HG03139 (cell line): Measurements from ENCODE around the gene ESPN.

ENCODE experiments used
- ATAC-seq: cut with Tn5 transposase; IDR thresholded peaks from one replicate; pipeline ENCODE4 v1.9.1; 2021; ENCODE audit not compliant: unreplicated experiment

Gene ESPN

DNA sequence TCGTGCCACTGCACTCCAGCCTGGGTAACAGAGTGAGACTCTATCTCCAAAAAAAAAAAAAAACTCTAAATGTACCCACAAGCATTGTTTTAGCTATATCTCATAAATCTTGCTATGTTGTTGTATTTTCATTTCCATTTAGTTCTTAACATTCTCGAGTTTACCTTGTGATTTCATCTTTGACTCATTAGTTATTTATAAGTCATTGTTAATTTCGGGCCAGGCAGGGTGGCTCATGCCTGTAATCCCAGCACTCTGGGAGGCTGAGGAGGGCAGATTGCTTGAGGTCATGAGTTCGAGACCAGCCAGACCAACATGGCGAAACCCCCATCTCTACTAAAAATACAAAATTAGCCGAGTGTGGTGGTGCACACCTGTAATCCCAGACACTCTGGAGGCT, 16.6 kb upstream of the ESPN start:
- no peak for ATAC-seq

DNA sequence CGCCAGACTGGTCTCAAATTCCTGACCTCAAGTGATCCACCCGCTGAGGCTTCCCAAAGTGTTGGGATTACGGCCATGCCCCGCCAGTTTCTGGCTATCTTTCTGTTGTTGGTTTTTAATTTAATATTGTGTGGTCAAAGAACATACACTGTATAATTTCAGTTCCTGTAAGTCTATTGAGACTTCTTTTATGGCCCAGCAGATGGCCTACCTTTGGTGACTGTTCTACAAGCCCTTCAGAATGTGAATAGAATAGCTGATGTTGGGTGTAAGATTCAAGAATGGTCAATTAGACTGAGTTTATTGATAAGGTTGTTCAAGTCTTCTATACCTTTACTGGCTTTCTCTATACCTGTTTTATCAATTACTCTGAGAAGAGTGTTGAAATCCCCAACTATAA, 15.5 kb upstream of the ESPN start:
- ATAC-seq = no peak

DNA sequence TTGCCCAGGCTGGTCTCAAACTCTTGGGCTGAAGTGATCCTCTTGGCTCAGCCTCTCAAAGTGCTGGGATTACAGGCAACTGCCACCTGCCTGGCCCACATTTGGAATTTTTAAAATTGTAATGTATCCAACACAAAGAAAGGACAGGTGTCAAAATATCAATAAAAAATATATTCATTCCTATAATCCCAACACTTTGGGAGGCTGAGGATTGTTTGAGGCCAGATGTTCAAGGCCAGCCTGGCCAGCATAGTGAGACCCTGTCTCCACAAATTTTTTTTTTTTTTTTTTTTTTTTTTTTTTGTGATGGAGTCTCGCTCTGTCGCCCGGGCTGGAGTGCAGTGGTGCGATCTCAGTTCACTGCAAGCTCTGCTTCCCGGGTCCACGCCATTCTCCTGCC, 14.8 kb upstream of the ESPN start:
- ATAC-seq = no peak

DNA sequence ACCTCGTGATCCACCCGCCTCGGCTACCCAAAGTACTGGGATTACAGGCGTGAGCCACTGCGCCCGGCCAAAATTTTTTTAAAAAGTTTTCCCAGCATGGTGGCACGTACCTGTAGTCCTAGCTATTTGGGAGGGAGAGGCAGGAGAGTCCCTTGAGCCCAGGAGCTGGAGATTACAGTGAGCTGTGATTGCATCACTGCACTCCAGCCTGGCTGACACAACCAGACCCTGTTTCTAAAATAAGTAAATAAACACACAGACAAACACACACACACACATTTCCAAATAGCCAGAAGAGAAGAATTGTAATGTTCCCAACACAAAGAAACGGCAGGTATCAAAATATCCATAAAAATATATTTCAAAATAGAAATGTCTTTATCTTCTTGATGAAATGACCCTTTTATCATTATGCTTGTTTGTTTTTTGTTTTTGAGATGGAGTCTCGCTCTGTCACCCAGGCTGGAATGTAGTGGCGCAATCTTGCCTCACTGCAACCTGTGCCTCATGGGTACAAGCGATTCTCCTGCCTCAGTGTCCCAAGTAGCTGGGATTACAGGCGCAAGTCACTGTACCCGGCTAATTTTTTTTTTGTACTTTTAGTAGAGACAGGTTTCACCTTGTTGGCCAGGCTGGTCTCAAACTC, 14.2 kb upstream of the ESPN start:
- ATAC-seq = no peak

DNA sequence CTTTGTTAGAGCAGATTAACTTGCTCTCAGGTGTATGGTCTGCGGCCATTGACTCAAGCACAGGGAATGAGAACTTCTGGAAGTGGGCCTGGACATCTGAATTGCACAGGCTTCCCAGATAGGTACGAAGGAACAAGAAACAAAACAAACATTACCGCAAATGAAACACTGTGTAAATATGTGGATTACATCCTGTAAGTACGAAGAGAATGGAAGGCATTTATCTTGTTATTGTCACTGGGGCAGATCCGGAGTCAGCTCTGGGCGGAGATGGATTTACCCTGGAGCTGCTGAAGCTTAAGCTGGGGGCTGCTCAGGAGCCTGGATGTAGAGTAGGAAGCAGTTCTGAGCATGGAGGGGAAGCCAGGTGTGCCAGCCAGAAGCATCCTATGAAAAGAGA, 11.7 kb upstream of the ESPN start:
- ATAC-seq = no peak

DNA sequence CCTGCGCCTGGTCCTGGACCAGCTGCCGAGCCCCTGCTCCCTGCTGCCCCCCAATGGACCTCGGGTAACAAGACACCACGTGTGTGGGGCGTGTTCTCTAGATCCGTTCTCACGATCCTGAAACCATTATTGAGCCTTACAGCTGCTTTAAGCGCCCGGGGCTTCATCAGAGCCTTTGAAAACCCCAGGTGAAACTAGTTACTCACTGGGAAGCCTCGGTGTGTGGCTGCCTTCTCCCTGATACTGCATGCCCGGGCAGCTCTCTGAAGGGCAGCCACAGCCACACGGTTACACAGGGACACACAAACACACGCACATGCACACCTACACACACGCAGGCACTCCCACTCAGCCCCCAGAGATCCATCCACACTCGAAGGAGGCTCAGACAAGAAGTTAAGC, 10.1 kb upstream of the ESPN start:
- no peak for ATAC-seq

DNA sequence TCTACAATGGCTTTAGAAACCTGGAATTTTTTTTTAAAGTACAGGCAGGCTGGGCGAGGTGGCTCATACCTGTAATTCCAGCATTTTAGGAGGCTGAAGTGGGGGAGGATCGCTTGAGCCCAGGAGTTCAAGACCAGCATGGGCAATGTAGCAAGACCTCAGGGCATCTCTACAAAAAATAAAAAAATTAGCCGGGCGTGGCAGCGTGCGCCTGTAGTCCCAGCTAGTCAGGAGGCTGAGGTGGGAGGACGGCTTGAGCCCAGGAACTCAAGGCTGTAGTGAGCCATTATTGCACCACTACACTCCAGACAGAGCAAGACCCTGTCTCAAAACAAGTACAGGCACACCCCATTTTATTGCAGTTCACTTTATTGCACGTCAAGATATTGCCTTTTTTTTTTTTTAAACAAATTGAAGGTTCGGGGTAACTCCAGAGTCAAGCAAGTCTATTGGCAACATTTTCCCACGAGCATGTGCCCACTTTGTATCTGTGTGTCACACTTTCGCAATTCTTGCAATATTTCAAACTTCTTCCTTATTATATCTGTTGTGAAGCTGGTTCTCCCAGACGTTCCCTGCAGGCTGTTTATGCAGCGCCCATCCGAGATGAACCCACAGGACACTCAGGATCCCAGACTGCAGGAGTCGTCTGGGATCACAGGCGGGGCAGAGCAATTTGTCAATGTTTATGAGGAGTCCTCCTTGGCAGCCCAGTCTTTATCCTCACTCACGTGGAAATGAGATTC, 9.5 kb upstream of the ESPN start:
- ATAC-seq = no peak

DNA sequence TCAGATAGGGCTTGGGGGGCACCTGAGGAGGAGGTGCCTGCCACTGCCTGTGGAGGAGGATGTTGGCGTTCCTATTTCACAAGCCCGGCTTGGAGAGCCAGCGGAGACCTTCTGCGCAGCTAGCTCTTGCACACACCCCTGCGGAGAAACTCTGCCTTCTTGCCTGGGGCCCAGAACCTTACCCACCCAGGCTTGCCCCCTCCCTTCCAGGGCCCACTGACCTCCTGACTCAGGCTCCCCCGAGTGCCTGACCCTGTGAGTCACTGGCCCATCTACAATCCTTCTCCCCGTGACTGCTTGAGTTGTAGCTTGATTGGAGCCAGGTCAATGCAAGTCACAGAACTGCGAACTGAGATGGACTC, 8.3 kb upstream of the ESPN start:
- no peak for ATAC-seq

DNA sequence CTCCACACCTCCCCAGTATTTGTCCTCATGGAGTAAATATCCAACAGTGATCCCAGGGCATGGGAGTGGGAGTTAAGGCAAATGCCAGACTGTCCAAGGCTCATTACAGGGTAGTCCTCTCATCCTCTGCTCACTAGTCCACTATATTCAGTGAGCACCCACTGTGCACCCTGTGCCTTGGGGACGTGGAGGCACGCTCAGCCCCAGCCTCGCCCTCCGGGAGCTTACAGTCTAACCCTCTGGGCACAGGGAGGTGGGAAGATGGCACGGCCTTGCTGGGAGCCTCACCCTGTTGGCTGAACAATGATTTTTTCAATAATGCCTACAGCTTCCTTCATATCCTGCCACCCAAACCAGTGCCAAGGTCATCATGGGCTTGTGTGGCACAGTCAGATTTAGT, 7.7 kb upstream of the ESPN start:
- no peak for ATAC-seq

DNA sequence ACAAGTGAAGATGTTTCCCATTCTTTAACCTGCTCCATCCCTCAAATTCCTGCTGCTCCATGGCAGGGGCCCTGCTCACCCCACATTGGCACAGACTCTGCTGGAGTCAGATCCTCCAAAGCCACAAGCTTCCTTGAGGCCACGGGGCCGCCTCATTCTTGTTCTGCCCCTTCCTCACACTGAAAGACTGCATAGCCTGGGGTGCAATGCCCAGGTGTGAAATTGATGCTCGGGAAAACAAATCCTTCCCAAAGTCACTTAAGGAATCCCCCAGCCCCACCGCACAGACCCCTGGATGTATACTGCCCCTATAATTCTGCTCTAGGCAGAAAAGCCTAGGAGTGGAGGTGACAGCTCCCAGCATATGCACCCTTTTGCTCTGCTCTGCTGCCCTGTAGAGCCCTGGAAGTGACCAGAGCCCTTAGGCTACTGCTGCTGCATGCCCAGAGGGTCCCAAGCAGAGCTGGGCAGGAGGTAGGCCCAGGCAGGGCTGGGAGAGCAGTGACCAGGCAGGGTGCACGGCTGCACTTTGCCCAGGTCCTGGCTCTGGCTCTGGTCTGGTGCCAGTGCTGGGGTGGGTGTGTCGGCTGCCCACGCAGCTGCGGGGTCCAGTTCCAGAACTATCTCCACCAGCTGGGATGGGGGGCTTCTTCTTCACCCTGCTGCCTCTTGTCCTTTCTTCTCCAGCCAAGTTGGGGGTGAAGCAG, 6.5 kb upstream of the ESPN start:
- no peak for ATAC-seq

DNA sequence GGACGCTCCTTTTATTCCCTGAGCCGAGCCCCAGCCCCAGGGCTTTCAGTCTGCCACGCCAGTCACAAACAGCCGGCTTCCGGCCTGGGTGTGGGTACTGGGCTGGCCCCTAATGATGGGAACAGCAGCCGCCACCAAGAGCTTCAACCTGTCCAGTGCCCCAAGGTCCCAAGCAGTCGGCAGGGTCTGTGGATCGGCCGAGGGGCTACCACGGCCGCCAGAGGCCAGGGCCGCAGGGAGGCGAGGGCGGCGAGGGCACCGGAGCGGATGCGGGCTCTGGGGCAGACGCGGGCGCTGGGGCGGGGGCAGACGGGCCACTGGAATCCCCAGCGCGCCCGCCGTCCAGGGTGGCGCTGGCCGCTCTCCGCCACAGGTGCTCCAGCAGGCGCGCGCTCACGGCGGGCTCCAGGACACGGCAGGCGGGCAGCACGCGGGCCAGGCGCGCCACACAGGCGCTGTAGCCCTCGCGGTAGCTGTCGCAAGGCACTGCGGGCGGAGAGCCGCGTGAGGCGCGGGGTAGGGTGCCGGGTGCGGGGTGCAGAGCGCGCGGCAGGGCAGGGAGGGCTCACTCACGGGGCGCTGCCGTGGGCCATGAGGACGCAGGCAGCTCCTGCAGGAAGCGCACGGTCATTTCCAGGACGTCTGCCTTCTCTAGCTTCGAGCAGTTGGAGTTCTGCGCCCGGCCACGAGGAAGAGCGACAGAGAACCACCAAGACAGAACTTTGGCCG, 5.7 kb upstream of the ESPN start:
- no peak for ATAC-seq

DNA sequence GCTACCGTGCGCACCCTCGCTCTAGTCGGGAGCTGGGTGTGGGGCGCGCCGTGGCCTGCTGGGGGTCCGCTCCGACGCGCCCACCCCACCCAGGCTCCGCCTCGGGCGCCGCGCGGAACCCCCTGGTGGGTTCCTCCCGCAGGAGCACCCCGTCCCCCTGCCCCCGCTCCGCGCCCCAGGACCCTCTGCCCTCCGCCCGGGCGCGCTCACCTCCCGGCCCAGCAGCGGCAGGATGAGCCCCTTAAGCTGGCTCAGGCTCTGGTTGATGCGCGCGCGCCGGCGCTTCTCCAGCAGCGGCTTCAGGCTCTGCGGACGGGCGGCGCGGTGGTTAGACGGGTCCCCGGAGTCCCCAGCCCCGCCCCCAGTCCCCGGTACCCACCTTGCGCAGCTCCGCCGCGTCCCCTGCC, 5.2 kb upstream of the ESPN start:
- no peak for ATAC-seq

DNA sequence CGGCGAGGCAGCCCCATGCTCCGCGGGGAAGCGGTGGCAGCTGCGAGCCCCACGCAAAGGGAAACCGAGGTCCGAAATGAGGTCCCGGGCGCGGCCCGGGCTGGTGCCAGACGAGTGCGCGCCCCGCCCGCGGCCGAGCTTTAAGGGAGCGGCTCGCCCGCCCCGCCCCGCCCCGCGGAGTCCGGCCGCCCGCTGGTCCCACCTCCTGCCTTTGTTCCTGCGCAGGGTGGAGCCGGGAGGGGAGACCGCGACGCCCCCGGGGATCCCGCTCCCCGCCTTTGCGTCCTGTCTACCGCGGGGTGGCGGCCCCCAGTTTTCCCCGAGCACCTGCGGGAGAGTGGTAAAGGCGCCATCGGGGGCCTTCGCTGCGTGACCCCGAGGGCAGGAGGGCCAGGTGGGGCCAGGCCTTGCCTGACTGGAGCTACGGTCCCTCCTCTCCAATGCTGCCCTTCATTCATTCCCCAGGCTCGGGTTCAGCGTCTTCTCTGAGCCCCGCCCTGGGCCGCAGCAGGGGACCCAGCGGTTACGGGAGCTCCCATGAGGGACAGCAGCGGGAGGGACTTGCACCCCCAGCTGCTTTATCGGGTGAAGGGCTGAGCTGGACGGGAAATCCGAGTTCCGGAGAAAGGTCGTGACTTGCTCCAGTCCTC, 4.6 kb upstream of the ESPN start, which contains the start of gene HES2:
Gene HES2, minus strand, starts transcription at position 116 of the 650 bp plus-strand sequence. Its CDS starts 99 bp downstream, at position 17.
- no peak for ATAC-seq

DNA sequence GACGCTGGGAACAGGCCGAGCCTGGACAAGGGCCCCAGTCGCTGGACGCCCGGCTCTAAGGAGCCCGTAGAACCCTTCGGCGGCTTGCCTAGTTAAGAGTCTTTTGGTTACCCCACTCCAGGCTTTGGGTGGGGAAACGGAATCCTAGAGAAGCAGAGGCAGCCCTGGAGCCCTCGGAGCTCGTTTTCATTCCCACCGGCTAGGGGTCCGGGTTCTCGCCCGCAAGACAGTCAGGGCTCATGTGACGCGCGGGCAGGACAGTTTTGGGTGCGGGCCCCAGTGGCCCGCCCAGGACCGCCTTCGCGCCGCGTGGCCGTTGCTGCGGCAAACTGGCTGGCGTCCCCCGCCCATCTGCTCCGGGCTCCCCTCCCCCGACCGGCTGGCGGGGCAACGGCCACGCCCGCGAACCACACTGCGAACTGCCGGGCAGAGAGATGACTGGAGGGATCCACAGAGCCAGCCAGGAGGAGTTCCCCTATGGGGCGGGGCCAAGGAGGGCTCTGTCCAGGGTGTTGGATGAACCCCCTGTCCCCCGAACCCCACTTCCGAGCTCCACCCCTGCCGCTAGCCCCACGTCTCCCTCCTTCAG, 4.0 kb upstream of the ESPN start:
- no peak for ATAC-seq

DNA sequence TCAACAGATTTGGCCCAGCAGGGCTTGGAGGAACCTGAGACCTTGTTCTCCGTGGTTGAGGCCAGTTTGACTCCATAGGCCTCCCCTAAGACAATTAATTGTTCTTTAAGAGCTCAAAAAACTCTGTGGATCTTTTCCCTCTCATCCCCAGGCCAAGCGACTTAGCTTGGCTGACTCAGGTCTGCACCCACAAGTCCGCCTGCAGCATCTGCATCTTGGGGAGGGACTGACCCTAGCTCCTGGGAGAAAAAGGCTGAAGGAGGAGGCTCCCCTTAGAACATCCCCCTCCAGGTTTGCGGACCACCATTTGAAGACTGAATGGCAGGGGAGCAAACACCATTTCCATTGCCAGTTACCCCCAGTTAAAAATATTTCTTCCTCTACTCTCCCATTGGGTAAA, 3.3 kb upstream of the ESPN start:
- no peak for ATAC-seq

DNA sequence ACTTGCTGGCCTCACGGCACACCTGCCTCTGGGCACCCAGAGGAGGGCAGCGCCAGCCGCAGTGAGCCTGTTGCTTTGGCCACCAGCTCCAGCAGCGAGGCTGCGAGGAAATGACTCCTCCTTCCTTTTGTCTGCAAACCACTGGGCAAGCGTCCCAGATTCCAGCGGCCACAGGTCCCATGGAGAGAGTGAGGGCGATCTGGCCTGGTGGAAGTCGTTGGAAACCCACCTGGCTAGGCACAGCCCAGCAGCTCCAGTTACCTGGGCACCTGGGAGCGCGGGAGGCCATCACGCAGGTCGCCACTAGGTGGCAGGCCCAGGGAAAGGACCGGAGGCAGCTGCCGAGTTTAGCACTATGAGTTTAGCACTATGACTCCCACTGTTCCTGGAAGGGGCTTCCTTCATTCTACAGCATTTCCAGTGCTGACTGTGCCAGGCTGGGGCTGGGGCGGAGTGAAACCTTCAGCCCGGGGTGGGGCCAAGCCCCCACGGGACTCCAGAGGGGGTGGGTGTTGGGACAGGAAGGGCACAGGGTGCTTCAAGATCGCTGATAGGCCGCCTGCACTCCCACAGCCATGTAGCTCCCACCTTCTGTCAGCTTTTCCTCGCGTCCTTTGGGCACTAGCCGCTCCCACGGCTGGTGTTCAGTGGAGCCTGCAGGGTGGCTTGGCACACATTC, 1.1 kb upstream of the ESPN start:
- ATAC-seq = no peak

DNA sequence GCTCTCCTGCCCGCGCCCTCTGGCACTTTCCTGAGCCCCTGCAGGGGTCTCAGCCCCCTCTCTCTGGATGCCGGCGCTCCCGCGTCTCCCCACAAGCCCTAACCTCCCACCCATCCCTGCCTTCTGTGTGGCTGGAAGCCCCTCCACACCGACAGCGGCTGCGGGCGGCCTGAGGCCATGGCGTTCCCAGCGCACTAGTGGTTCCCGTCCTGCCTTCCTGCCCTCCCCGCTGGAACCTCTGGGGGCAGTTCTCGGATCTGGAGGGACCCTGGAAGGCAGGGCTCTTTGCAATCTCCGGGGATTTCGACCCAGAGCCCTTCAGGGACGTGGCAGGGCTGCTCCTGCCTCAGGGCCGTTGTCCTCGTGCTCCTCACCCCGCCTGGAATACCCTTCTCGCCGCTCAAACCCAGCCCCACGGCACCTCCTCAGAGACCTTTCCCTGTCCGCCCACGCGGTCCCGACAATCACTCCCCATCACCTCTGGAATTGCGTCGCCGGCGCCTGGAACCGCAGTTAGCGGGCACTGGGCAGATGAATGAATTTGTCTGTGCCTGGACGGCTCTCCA, 493 bp upstream of the ESPN start:
- ATAC-seq = no peak

DNA sequence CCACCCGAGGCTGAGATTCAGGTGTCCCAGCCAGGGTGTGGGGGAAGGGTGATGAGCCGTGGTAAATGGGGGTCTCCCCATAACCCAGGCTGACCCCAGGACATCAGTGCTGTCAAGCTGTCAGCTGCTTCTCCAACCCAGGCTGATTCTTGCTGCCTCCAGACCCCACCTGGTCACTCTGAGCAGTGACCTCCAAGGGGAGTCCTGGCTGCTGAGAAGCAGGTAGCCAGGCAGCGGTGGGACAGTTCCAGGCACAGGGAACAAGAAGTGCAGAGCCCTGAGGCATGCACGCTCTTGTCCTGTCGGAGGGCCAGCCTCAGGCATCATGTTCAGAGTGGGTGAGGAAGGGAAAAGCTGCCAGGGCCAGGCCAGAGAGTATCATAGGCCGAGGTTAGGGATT, 1.1 kb downstream of the ESPN start:
- ATAC-seq = no peak

DNA sequence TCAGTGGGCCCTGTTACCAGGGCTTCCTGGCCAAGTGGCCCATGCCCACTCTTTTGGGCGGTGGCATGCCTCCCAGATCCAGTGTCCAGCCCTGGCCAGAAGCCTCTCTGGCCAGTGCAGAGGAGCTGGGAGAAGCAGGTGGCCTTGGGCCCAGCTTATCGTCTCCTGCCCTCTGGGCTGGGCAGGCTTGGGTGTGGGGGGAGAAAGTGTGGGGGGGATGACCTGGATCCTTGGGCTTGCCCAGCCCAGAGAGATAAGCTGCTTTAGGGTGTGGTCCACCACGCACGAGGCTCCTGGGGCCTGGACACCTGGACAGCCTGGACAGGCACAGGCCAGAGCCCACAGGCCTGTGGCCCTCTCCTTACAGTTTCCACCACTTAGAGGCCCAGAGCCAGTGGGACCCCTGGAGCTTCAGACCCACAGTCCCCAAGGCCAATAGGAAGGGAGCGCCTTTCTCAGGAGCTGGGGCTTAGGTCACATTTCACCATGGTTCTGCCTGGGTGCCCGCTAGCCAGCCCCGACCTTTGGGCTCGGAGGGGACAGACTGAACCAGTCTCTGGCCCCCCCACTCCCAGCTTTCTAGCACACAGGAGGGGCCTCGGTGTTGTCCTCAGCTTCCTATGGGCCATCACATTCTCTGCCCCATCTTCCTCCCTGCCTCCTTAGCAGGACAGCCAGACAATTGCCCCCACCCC, 1.8 kb downstream of the ESPN start:
- no peak for ATAC-seq
